SK-N-SH treated with all-trans-retinoic acid at 6 μM for 48 hours (cell line): ENCODE data around the gene CACNA1D.

Source experiments
- ATAC-seq: fragments of 200-7000 bp; cut with Tn5 transposase; 3 replicates; pipeline ENCODE4 v1.9.1; 2020; ENCODE audit warnings: mild to moderate bottlenecking, moderate library complexity
- ARNTL ChIP-seq: fragments of 450-650 bp; formaldehyde crosslinking; IDR thresholded peaks from 2 replicates; pipeline ENCODE4 v1.5.0; 2020; ENCODE audit warnings: low read depth, mild to moderate bottlenecking, moderate library complexity, borderline replicate concordance
- BACH2 ChIP-seq: fragments of 250-450 bp; sonication (Bioruptor Pico); IDR thresholded peaks from 2 replicates; pipeline ENCODE4 v1.9.0; 2021; ENCODE audit warnings: mild to moderate bottlenecking, borderline replicate concordance
- CSDC2 ChIP-seq: fragments of 250-450 bp; sonication (Bioruptor Pico); IDR thresholded peaks from 2 replicates; pipeline ENCODE4 v1.5.0; 2020; ENCODE audit warnings: mild to moderate bottlenecking, moderate library complexity
- ESRRG ChIP-seq: fragments of 250-450 bp; sonication (Bioruptor Pico); IDR thresholded peaks from 2 replicates; pipeline ENCODE4 v1.6.1; 2021; ENCODE audit warnings: mild to moderate bottlenecking
- GLIS3 ChIP-seq: fragments of 250-450 bp; sonication (Bioruptor Pico); IDR thresholded peaks from 2 replicates; pipeline ENCODE4 v1.5.0; 2020; ENCODE audit warnings: mild to moderate bottlenecking, moderate library complexity
- ISL1 ChIP-seq: fragments of 250-450 bp; sonication (Bioruptor Pico); IDR thresholded peaks from 2 replicates; pipeline ENCODE4 v2.1.2; 2022; ENCODE audit warnings: mild to moderate bottlenecking, moderate library complexity
- OSR1 ChIP-seq: fragments of 250-450 bp; sonication (Bioruptor Pico); IDR thresholded peaks from 2 replicates; pipeline ENCODE4 v1.8.0; 2022; ENCODE audit warnings: moderate library complexity, mild to moderate bottlenecking, inconsistent platforms
- RARB ChIP-seq: fragments of 250-450 bp; sonication (Bioruptor Pico); IDR thresholded peaks from 2 replicates; pipeline ENCODE4 v1.8.0; 2021; ENCODE audit warnings: mild to moderate bottlenecking, moderate library complexity
- SNAI2 ChIP-seq: fragments of 250-450 bp; sonication (Bioruptor Pico); IDR thresholded peaks from 2 replicates; pipeline ENCODE4 v1.5.0; 2020; ENCODE audit warnings: mild to moderate bottlenecking, moderate library complexity
- TCF4 ChIP-seq: fragments of 250-450 bp; sonication (Bioruptor Pico); IDR thresholded peaks from 2 replicates; pipeline ENCODE4 v1.8.0; 2021; ENCODE audit warnings: mild to moderate bottlenecking, moderate library complexity, borderline replicate concordance
- ZFP3 ChIP-seq: fragments of 250-450 bp; sonication (Bioruptor Pico); IDR thresholded peaks from 2 replicates; pipeline ENCODE4 v1.5.0; 2020; ENCODE audit warnings: mild to moderate bottlenecking, moderate library complexity
- ZFP30 ChIP-seq: fragments of 450-650 bp; formaldehyde crosslinking; IDR thresholded peaks from 2 replicates; pipeline ENCODE4 v1.5.0; 2022; ENCODE audit warnings: mild to moderate bottlenecking, moderate library complexity
- ZNF565 ChIP-seq: fragments of 450-650 bp; formaldehyde crosslinking; conservative IDR thresholded peaks from 2 replicates; pipeline ENCODE4 v1.5.0; 2020; ENCODE audit warnings: low read depth, mild to moderate bottlenecking, moderate library complexity
- ZNF70 ChIP-seq: fragments of 450-650 bp; formaldehyde crosslinking; IDR thresholded peaks from 2 replicates; pipeline ENCODE4 v1.5.0; 2020; ENCODE audit warnings: mild to moderate bottlenecking, moderate library complexity
- ZNF8 ChIP-seq: fragments of 450-650 bp; formaldehyde crosslinking; IDR thresholded peaks from 2 replicates; pipeline ENCODE4 v1.5.0; 2020; ENCODE audit warnings: mild to moderate bottlenecking, moderate library complexity
- TF ChIP-seq, protein P1 (sequence below): fragments of 250-450 bp; sonication (Bioruptor Pico); IDR thresholded peaks from 2 replicates; pipeline ENCODE4 v1.8.0; 2021; ENCODE audit warnings: low read depth, mild to moderate bottlenecking, moderate library complexity, borderline replicate concordance
- TF ChIP-seq, protein P2 (sequence below): fragments of 250-450 bp; sonication (Bioruptor Pico); IDR thresholded peaks from 2 replicates; pipeline ENCODE4 v1.5.0; 2020; ENCODE audit warnings: mild to moderate bottlenecking, moderate library complexity
- TF ChIP-seq, protein P3 (sequence below): fragments of 250-450 bp; sonication (Bioruptor Pico); IDR thresholded peaks from 2 replicates; pipeline ENCODE4 v1.5.1; 2021; ENCODE audit warnings: mild to moderate bottlenecking, moderate library complexity
- TF ChIP-seq, protein P4 (sequence below): fragments of 250-450 bp; sonication (Bioruptor Pico); IDR thresholded peaks from 2 replicates; pipeline ENCODE4 v1.8.0; 2020; ENCODE audit warnings: mild to moderate bottlenecking, moderate library complexity, borderline replicate concordance

Gene CACNA1D

DNA sequence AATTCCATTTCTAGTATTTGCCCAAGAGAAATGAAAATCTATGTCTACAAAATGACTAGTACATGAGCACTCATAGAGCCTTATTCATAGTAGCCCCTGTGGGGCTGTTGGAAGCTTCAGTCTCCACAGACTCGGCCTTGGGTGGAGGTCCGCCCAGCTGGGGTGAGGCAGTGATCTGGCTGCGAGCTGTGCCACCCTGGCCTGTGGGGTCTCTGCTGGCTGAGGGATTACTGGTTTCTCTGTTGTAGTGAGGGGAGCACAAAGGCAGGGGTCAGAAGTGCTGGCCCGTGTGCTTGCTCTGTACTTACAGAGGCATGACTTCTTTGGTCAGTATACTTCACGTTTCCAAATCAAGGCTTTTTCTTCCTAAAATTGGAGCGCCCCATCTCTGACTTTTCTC is 193.7 kb downstream of the CACNA1D start (continued):
- TF ChIP-seq, protein P1, sequence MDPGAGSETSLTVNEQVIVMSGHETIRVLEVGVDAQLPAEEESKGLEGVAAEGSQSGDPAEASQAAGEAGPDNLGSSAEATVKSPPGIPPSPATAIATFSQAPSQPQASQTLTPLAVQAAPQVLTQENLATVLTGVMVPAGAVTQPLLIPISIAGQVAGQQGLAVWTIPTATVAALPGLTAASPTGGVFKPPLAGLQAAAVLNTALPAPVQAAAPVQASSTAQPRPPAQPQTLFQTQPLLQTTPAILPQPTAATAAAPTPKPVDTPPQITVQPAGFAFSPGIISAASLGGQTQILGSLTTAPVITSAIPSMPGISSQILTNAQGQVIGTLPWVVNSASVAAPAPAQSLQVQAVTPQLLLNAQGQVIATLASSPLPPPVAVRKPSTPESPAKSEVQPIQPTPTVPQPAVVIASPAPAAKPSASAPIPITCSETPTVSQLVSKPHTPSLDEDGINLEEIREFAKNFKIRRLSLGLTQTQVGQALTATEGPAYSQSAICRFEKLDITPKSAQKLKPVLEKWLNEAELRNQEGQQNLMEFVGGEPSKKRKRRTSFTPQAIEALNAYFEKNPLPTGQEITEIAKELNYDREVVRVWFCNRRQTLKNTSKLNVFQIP: no peak
- TF ChIP-seq ARNTL: no peak

DNA sequence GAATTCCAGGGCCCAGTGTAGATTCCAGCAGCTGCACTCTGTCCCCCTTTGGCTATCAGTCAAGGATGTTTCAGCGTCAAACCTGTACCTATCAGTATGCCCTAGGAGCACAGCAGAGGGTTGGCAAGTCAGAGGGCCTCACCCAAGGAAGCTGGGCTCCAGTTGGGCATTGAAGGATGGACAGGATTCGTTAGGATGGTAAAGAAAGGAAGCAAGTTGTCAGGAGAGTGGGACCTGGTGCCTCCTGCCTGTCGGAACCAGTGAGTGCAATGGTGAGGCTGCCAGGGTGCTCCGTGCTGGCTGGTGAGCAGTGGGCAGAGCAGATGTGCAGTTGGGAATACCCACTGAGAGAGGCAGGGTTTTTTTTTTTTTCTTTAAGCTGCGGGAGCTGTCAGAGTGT is 194.6 kb downstream of the CACNA1D start:
- no peak for ATAC-seq
- TF ChIP-seq ESRRG (no peak), ZFP3 (no peak), BACH2 (CRISPR knock-in tag) (no peak), RARB (CRISPR knock-in tag) (no peak), OSR1 (no peak), ZNF70 (CRISPR knock-in tag) (no peak), ZNF565 (CRISPR knock-in tag) (no peak), CSDC2 (CRISPR knock-in tag) (no peak), ARNTL (no peak), ISL1 (no peak), TCF4 (CRISPR knock-in tag) (no peak), ZNF8 (CRISPR knock-in tag) (no peak)
- TF ChIP-seq, protein P2, sequence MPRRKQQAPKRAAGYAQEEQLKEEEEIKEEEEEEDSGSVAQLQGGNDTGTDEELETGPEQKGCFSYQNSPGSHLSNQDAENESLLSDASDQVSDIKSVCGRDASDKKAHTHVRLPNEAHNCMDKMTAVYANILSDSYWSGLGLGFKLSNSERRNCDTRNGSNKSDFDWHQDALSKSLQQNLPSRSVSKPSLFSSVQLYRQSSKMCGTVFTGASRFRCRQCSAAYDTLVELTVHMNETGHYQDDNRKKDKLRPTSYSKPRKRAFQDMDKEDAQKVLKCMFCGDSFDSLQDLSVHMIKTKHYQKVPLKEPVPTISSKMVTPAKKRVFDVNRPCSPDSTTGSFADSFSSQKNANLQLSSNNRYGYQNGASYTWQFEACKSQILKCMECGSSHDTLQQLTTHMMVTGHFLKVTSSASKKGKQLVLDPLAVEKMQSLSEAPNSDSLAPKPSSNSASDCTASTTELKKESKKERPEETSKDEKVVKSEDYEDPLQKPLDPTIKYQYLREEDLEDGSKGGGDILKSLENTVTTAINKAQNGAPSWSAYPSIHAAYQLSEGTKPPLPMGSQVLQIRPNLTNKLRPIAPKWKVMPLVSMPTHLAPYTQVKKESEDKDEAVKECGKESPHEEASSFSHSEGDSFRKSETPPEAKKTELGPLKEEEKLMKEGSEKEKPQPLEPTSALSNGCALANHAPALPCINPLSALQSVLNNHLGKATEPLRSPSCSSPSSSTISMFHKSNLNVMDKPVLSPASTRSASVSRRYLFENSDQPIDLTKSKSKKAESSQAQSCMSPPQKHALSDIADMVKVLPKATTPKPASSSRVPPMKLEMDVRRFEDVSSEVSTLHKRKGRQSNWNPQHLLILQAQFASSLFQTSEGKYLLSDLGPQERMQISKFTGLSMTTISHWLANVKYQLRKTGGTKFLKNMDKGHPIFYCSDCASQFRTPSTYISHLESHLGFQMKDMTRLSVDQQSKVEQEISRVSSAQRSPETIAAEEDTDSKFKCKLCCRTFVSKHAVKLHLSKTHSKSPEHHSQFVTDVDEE (CRISPR knock-in tag): no peak
- TF ChIP-seq, protein P3, sequence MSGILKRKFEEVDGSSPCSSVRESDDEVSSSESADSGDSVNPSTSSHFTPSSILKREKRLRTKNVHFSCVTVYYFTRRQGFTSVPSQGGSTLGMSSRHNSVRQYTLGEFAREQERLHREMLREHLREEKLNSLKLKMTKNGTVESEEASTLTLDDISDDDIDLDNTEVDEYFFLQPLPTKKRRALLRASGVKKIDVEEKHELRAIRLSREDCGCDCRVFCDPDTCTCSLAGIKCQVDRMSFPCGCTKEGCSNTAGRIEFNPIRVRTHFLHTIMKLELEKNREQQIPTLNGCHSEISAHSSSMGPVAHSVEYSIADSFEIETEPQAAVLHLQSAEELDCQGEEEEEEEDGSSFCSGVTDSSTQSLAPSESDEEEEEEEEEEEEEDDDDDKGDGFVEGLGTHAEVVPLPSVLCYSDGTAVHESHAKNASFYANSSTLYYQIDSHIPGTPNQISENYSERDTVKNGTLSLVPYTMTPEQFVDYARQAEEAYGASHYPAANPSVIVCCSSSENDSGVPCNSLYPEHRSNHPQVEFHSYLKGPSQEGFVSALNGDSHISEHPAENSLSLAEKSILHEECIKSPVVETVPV (CRISPR knock-in tag): no peak
- TF ChIP-seq, protein P4, sequence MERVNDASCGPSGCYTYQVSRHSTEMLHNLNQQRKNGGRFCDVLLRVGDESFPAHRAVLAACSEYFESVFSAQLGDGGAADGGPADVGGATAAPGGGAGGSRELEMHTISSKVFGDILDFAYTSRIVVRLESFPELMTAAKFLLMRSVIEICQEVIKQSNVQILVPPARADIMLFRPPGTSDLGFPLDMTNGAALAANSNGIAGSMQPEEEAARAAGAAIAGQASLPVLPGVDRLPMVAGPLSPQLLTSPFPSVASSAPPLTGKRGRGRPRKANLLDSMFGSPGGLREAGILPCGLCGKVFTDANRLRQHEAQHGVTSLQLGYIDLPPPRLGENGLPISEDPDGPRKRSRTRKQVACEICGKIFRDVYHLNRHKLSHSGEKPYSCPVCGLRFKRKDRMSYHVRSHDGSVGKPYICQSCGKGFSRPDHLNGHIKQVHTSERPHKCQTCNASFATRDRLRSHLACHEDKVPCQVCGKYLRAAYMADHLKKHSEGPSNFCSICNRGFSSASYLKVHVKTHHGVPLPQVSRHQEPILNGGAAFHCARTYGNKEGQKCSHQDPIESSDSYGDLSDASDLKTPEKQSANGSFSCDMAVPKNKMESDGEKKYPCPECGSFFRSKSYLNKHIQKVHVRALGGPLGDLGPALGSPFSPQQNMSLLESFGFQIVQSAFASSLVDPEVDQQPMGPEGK: no peak

DNA sequence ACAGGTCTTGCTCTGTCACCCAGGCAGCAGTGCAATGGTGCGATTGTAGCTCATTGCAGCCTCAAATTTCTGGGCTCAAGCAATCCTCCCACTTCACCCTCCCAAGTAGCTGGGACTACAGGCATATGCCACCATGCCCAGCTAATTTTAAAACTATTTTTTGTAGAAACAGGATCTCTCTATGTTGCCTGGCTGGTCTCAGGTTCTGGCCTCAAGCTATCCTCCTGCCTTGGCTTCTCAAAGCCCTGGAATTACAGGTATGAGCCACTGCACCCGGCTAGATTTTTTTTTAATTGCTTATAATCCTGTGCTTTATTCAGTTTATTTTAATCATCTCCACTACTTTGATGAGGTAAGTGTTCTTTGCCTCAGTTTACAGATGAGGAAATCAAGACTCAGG is 195.3 kb downstream of the CACNA1D start:
- ATAC-seq: no peak
- no peak for TF ChIP-seq ESRRG
- TF ChIP-seq OSR1: no peak
- TF ChIP-seq SNAI2 (CRISPR knock-in tag): no peak
- no peak for TF ChIP-seq CSDC2 (CRISPR knock-in tag)
- TF ChIP-seq ZFP3: no peak
- TF ChIP-seq, protein P1: no peak
- TF ChIP-seq, protein P4: no peak
- TF ChIP-seq ZNF8 (CRISPR knock-in tag): no peak
- TF ChIP-seq, protein P3 (CRISPR knock-in tag): no peak
- TF ChIP-seq ZFP30 (CRISPR knock-in tag): no peak
- TF ChIP-seq, protein P2 (CRISPR knock-in tag): no peak
- TF ChIP-seq ZNF565 (CRISPR knock-in tag): no peak
- TF ChIP-seq ISL1: no peak
- TF ChIP-seq GLIS3: no peak
